GM23248 (cell line): ENCODE data around the gene MAP3K21. TPM values are rescaled to one million over a fixed set of nuclear protein-coding genes. Genes with fewer than 3 reads are reported as not detected.

Source experiments
- DNase-seq: peaks from one replicate; pipeline ENCODE4 v3.0.0-alpha.2; 2015
- H2AFZ ChIP-seq: fragments of 200-600 bp; sonication (generic); 2 replicates; pipeline ENCODE4 v1.6.1; 2016; ENCODE audit warnings: antibody characterized with exemption
- H3F3A ChIP-seq: fragments of 200-600 bp; sonication (generic); 2 replicates; pipeline ENCODE4 v1.6.1; 2016; ENCODE audit warnings: mild to moderate bottlenecking, antibody characterized with exemption, mixed run types; ENCODE audit not compliant: insufficient read depth
- H3K27ac ChIP-seq: fragments of 200-600 bp; sonication (generic); 2 replicates; pipeline ENCODE4 v1.5.1; 2016; ENCODE audit warnings: mild to moderate bottlenecking
- H3K27me3 ChIP-seq: fragments of 200-600 bp; sonication (generic); replicated peaks from 2 replicates; pipeline ENCODE4 v1.6.1; 2016; ENCODE audit warnings: mild to moderate bottlenecking; ENCODE audit not compliant: insufficient read depth
- H3K36me3 ChIP-seq: fragments of 200-600 bp; sonication (generic); 2 replicates; pipeline ENCODE4 v1.6.1; 2016; ENCODE audit warnings: low read depth, mild to moderate bottlenecking
- H3K4me1 ChIP-seq: fragments of 200-600 bp; sonication (generic); 2 replicates; pipeline ENCODE4 v1.6.1; 2016; ENCODE audit warnings: mild to moderate bottlenecking; ENCODE audit not compliant: insufficient read depth
- H3K4me2 ChIP-seq: fragments of 200-600 bp; sonication (generic); one replicate; pipeline ENCODE4 v1.6.1; 2016; ENCODE audit warnings: mild to moderate bottlenecking; ENCODE audit not compliant: unreplicated experiment
- H3K4me3 ChIP-seq: fragments of 200-600 bp; sonication (generic); 2 replicates; pipeline ENCODE4 v1.5.1; 2016; ENCODE audit warnings: mild to moderate bottlenecking
- H3K79me2 ChIP-seq: fragments of 200-600 bp; sonication (generic); 2 replicates; pipeline ENCODE4 v1.6.1; 2016; ENCODE audit warnings: mild to moderate bottlenecking; ENCODE audit not compliant: insufficient read depth
- H3K9ac ChIP-seq: fragments of 200-600 bp; sonication (generic); 2 replicates; pipeline ENCODE4 v1.6.1; 2016; ENCODE audit warnings: mild to moderate bottlenecking
- H3K9me2 ChIP-seq: fragments of 200-600 bp; sonication (generic); 2 replicates; pipeline ENCODE4 v1.6.1; 2016; ENCODE audit warnings: mixed run types, mild to moderate bottlenecking, moderate library complexity; ENCODE audit not compliant: insufficient read depth
- H3K9me3 ChIP-seq: fragments of 200-600 bp; sonication (generic); one replicate; pipeline ENCODE4 v1.6.1; 2017; ENCODE audit warnings: low read depth
- H4K20me1 ChIP-seq: fragments of 200-600 bp; sonication (generic); 2 replicates; pipeline ENCODE4 v1.6.0; 2016; ENCODE audit not compliant: insufficient read depth
- EZH2 ChIP-seq: fragments of 200-600 bp; sonication (generic); IDR thresholded peaks from 2 replicates; pipeline ENCODE4 v1.6.1; 2018; ENCODE audit warnings: antibody characterized with exemption, mild to moderate bottlenecking; ENCODE audit not compliant: insufficient read depth, poor library complexity, severe bottlenecking
- EZH2phosphoT487 ChIP-seq: fragments of 200-600 bp; sonication (generic); IDR thresholded peaks from 2 replicates; pipeline ENCODE4 v1.6.1; 2018; ENCODE audit warnings: antibody characterized with exemption, moderate library complexity, mild to moderate bottlenecking, low read depth; ENCODE audit not compliant: insufficient read depth
- WGBS, 2 experiments: methylation state at CpG; one replicate each; pipeline ENCODE4 v1.1.6; 2015 to 2017; ENCODE audit warnings: low lambda C conversion rate in 2 of 2, low coverage in 1 of 2; ENCODE audit errors: missing lambda C conversion rate in 2 of 2; 5-methylcytosine and 5-hydroxymethylcytosine counted together
- in situ Hi-C: fragments of 300-500 bp; cut with MboI; formaldehyde crosslinking; loops from 2 replicates; pipeline ENCODE4 v1.15.0; 2020
- polyA plus RNA-seq: library from polyadenylated mRNA; unstranded; fragments of >200 nt; fragmentation: Nextera tagmentation; extraction: Ambion mirVana; gene quantifications from 2 replicates; pipeline ENCODE4 v1.2.1, GENCODE V29; 2016
- total RNA-seq: library from RNA; depleted of rRNA; stranded (reverse); fragments of >200 nt; shearing (Covaris generic); gene quantifications from 2 replicates; pipeline ENCODE4 v1.2.3, GENCODE V29; 2014

MAP3K21 gene
- total and polyA plus RNA-seq, 2 experiments from 2014 or later: 0.03 TPM; not detected in 1

DNA sequence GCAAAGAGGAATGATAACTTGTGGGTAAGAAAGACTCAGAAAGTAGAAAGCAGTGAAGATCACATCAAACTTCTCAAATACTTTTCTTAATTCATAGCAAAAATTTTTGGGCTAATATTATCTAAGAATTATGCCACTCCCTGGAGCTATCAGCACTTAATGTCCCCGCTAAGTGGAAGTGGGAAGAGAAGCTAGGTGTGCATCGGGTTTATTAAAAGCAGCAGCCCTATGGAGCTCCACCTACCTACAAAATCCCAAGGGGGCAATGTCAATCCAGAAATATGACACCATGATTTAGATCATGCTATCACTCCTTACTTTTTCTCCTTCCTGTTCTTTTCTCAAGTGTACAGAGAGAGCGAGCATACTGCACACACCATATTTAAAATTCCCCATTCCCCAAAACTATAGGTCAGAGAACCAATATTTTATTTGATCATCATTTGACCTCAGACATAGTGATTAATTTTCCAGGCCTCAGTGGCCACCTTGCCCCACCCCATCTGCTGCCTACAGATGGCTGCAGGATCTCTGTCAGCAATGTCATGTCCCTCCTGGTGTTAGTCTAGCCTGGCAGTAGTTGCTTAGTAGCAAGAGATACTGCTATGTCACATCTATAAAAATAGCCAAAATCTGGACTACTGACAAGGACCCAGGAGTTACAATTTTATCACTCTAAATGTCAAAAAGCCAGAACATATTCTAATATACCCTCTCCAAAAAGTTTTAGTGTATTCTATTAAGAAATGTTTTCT, 66.6 kb downstream of the MAP3K21 start:
- in situ Hi-C loops: no loop called here
- Histone ChIP-seq H3K4me2 (no peak overlapping the region), H3K4me3 (no peak overlapping the region), H3K27me3 (peaks cover 12% of the 10 kb centered on the region), H4K20me1 (no peaks in the 10 kb centered on the region), H3K36me3 (no peaks in the 10 kb centered on the region), H3K9me2 (no peaks in the 10 kb centered on the region), H3K4me1 (no peaks in the 10 kb centered on the region), H3K9me3 (no peaks in the 10 kb centered on the region), H2AFZ (no peak overlapping the region), H3K79me2 (no peaks in the 10 kb centered on the region), H3F3A (no peaks in the 10 kb centered on the region), H3K27ac (no peak overlapping the region), H3K9ac (no peak overlapping the region)
- no peak for TF ChIP-seq EZH2
- TF ChIP-seq EZH2phosphoT487: no peak
- WGBS, 2 experiments: 35 to 45% methylated on average over 3 of the region's 3 CpGs
- no peak for DNase-seq

DNA sequence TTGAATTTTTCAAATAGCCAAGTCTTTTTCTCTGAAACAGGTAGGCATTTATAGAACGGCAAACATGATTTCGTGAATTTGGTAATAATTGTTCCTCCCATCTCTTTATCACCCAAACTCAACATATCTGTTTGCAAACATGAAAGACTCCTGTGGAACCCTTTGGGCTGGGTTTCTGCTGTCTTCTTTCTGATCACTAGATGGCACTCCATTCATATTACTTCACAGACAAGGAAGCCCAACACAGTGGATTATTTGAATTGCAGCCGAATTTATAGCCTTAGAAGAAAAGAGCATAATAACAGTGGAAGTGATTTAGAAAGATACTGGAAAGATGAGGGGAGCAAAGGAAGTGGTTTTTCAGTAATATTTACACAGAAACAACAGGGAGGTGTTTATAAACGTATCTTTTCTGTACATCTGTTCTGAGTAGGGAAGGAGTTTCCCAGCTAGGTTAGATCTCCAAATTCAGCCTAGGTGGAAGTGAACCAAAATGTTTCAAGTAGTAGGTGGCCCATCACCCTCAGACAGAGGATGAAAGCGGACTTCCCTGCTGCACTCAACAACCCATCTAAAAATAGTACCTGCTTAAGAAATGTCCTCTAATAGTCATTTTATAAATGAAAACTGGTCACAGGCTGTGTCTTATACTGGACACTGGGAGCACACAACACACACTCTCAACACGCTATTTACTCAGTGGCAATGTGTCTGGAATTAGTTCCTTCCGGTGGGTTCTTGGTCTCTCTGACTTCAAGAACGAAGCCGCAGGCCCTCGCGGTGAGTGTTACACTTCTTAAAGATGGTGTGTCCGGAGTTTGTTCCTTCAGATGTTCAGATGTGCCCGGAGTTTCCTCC, 67.6 kb downstream of the MAP3K21 start:
- WGBS, 2 experiments: 51% methylated on average over 13 of the region's 13 CpGs
- no peaks in the 10 kb centered on the region for H3K36me3 ChIP-seq
- H3K9ac ChIP-seq: no peak overlapping the region
- H4K20me1 ChIP-seq: no peaks in the 10 kb centered on the region
- TF ChIP-seq EZH2phosphoT487 (no peak), EZH2 (no peak)
- DNase-seq: peak; percentile 70
- no peak overlapping the region for H3K27ac ChIP-seq
- H3K9me2 ChIP-seq: no peaks in the 10 kb centered on the region
- H3F3A ChIP-seq: no peaks in the 10 kb centered on the region
- no peak overlapping the region for H3K4me2 ChIP-seq
- no peak overlapping the region for H3K4me3 ChIP-seq
- H3K4me1 ChIP-seq: no peaks in the 10 kb centered on the region
- H3K79me2 ChIP-seq: no peaks in the 10 kb centered on the region
- peaks cover 12% of the 10 kb centered on the region for H3K27me3 ChIP-seq
- no peak overlapping the region; the same call in 1 of the 2 replicates for H2AFZ ChIP-seq
- H3K9me3 ChIP-seq: no peaks in the 10 kb centered on the region
- in situ Hi-C loops: no loop called here

DNA sequence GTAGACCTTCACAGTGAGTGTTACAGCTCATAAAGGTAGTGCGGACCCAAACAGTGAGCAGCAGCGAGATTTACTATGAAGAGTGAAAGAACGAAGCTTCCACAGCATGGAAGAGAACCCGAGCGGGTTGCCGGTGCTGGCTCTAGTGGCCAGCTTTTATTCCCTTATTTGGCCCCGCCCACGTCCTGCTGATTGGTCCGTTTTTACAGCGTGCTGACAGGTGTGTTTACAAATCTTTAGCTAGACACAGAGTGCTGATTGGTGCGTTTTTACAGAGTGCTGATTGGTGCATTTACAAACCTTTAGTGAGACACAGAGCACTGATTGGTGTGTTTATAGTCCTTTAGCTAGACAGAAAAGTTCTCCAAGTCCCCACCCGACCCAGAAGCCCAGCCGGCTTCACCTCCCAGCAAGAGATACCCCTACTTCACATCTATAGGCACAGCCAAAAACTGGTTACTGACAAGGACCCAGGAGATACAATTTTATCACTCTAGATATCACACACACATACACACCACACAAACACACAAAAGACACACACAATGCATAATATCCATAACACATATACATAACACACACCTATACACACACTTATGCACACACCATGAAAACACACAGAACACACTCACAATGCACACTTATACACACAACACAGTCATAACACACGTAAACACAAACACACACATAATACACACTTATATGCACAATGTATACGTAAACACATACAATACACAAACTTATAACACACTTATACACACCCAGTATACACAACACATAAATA, 68.5 kb downstream of the MAP3K21 start:
- 60 to 63% methylated on average over 15 of the region's 15 CpGs for WGBS, 2 experiments
- Histone ChIP-seq H3K79me2 (no peaks in the 10 kb centered on the region), H3K9me2 (no peaks in the 10 kb centered on the region), H3K4me3 (no peak overlapping the region), H3F3A (no peaks in the 10 kb centered on the region), H3K9ac (no peak overlapping the region), H2AFZ (no peak overlapping the region), H3K9me3 (no peaks in the 10 kb centered on the region), H3K4me1 (no peaks in the 10 kb centered on the region), H3K4me2 (no peak overlapping the region), H3K27ac (no peak overlapping the region), H3K27me3 (peaks cover 11% of the 10 kb centered on the region; the same call in 1 of the 2 replicates), H3K36me3 (no peaks in the 10 kb centered on the region), H4K20me1 (no peaks in the 10 kb centered on the region)
- in situ Hi-C loops: no loop called here
- TF ChIP-seq EZH2phosphoT487 (no peak), EZH2 (no peak)
- no peak for DNase-seq

DNA sequence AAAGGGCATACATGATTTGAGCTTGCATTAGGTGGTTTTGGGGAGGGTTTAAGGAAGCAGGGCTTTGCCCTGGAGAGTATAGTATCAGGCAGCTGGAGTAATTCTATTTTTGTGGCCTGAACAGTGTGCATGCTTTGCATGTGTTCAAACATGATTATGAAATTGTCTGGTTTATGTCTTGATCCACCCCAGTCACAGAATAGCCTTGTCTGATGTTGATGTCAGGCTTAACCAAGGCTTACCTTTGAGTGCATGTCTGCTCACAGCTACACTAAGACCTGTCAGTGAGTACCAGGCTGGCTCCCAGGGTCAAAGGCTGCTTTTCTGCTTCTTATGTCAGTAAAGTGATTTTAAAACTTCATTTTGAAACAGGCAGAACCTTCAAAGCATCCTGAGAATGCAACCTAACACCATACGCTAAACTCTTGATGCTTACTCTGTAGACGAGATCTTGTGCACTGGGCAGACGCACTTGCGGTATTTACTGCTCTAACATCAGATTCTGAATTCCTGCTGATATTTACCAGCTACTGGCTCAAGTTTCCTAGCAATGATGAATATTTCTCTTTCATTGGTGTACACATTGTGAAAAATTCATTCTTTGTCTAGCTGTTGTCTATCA, 78.9 kb downstream of the MAP3K21 start:
- Histone ChIP-seq H3K4me2 (no peak overlapping the region), H3K4me1 (no peaks in the 10 kb centered on the region), H3K27me3 (no peaks in the 10 kb centered on the region), H4K20me1 (no peaks in the 10 kb centered on the region), H3F3A (no peaks in the 10 kb centered on the region), H3K27ac (no peak overlapping the region), H3K79me2 (no peaks in the 10 kb centered on the region), H2AFZ (no peak overlapping the region), H3K9me2 (no peaks in the 10 kb centered on the region), H3K4me3 (no peak overlapping the region), H3K9ac (no peak overlapping the region), H3K36me3 (no peaks in the 10 kb centered on the region), H3K9me3 (no peaks in the 10 kb centered on the region)
- in situ Hi-C loops: no loop called here
- DNase-seq: no peak
- WGBS, 2 experiments: 79 to 81% methylated on average over 4 of the region's 4 CpGs
- no peak for TF ChIP-seq EZH2
- TF ChIP-seq EZH2phosphoT487: no peak
